Gastroesophageal sphincter (tissue), 4 donors: Measurements from ENCODE around the gene GPANK1. TPM values are rescaled to one million over a fixed set of nuclear protein-coding genes. Genes with fewer than 3 reads are reported as not detected.
A peak's percentile ranks its signal among the peaks of the same experiment; 100 is the strongest.

Experiments used
- ATAC-seq: fragments of 150-250 bp; one replicate; pipeline ENCODE4 v1.9.1; 2016; ENCODE audit warnings: mild to moderate bottlenecking, moderate library complexity
- H3K27ac ChIP-seq, 4 donors: fragments of 200-600 bp; sonication (generic) in 3 of 4; 1 replicate in 3 of 4; 2 replicates in 1 of 4; pipeline ENCODE4 v1.5.1; 2016 to 2019
- H3K27me3 ChIP-seq: fragments of 200-600 bp; sonication (generic); one replicate; pipeline ENCODE4 v1.5.1; 2019
- H3K36me3 ChIP-seq, 2 donors: fragments of 200-600 bp; sonication (generic); one replicate each; pipeline ENCODE4 v1.5.1; 2019; ENCODE audit warnings: control low read depth in 1 of 2
- H3K4me1 ChIP-seq, 3 donors: fragments of 200-600 bp; sonication (generic); 1 replicate in 2 of 3; 2 replicates in 1 of 3; pipeline ENCODE4 v1.5.1; 2016 to 2019; ENCODE audit warnings: control low read depth in 2 of 3
- H3K4me3 ChIP-seq, 2 donors: fragments of 200-600 bp; sonication (generic); one replicate each; pipeline ENCODE4 v1.5.1; 2019; ENCODE audit warnings: mild to moderate bottlenecking in 1 of 2, moderate library complexity in 1 of 2
- H3K9me3 ChIP-seq, 3 donors: fragments of 200-600 bp; sonication (generic); one replicate each; pipeline ENCODE4 v1.5.1; 2017 to 2019; ENCODE audit warnings: control low read depth in 2 of 3
- CTCF ChIP-seq, 4 experiments: fragments of 200-600 bp in 2 of 4; fragments of 450-650 bp in 2 of 4; sonication (generic) in 1 of 4; IDR thresholded peaks; one replicate each; pipeline ENCODE4 v1.5.1; 2017 to 2019; ENCODE audit warnings: antibody characterized with exemption in 4 of 4, mild to moderate bottlenecking in 2 of 4, moderate library complexity in 2 of 4
- EP300 ChIP-seq: sonication (generic); formaldehyde crosslinking; IDR thresholded peaks from one replicate; pipeline ENCODE4 v1.6.1; 2017; ENCODE audit warnings: antibody characterized with exemption, mild to moderate bottlenecking
- POLR2A ChIP-seq, 2 donors: fragments of 450-650 bp; IDR thresholded peaks; one replicate each; pipeline ENCODE4 v1.6.1; 2017; ENCODE audit warnings: antibody characterized with exemption in 2 of 2, mild to moderate bottlenecking in 2 of 2, moderate library complexity in 1 of 2
- POLR2AphosphoS5 ChIP-seq: sonication (generic); formaldehyde crosslinking; IDR thresholded peaks from one replicate; pipeline ENCODE4 v1.6.1; 2017; ENCODE audit warnings: antibody characterized with exemption
- WGBS, 2 donors: methylation state at CpG; one replicate each; pipeline ENCODE4 v1.1.5; 2018; ENCODE audit warnings: low coverage in 1 of 2; 5-methylcytosine and 5-hydroxymethylcytosine counted together
- total RNA-seq, 4 donors: library from RNA; depleted of rRNA; stranded (reverse); fragments of >200 nt; gene quantifications; one replicate each; pipeline ENCODE4 v1.1.0, GENCODE V29; 2016

GPANK1 gene
- total RNA-seq, 4 donors from 2014 or later: 17.1 to 22.3 (median 17.9) TPM

GRCh38 chr6:31641370-31641769 is 23.4 kb downstream of the GPANK1 start:
- H3K4me1 ChIP-seq: no peaks in the 10 kb centered on the region
- no peak overlapping the region for H3K27ac ChIP-seq
- H3K9me3 ChIP-seq: no peaks in the 10 kb centered on the region
- no peak overlapping the region for H3K4me3 ChIP-seq
- peaks cover 0 to 100% of the 10 kb centered on the region in 2 donors for H3K36me3 ChIP-seq
- H3K27me3 ChIP-seq: no peaks in the 10 kb centered on the region
- ATAC-seq: no peak
- no peak for TF ChIP-seq POLR2AphosphoS5
- no peak for TF ChIP-seq POLR2A (IDR thresholded peaks at IDR 0.05)
- no peak for TF ChIP-seq CTCF (IDR thresholded peaks at IDR 0.05)
- TF ChIP-seq EP300: no peak
- 79% methylated on average over 3 of the region's 4 CpGs; no CpG with 5 or more reads in 1 of the 2 donors for WGBS, 2 donors

GRCh38 chr6:31640612-31641011 is 24.2 kb downstream of the GPANK1 start:
- no peak for ATAC-seq
- TF ChIP-seq POLR2A (IDR thresholded peaks at IDR 0.05) (no peak), CTCF (IDR thresholded peaks at IDR 0.05) (no peak), EP300 (no peak), POLR2AphosphoS5 (no peak)
- Histone ChIP-seq H3K27ac (no peak overlapping the region), H3K36me3 (peaks cover 0 to 100% of the 10 kb centered on the region in 2 donors), H3K9me3 (no peaks in the 10 kb centered on the region), H3K4me3 (no peak overlapping the region), H3K4me1 (no peaks in the 10 kb centered on the region), H3K27me3 (no peaks in the 10 kb centered on the region)
- WGBS, 2 donors: no CpG with 5 or more reads among the region's 6 CpGs

- peaks cover 0 to 100% of the 10 kb centered on the region in 2 donors for H3K36me3 ChIP-seq
- H3K4me1 ChIP-seq: no peaks in the 10 kb centered on the region
- no peak for ATAC-seq
- H3K27me3 ChIP-seq: no peaks in the 10 kb centered on the region
- 52 to 78% methylated on average over 1 to 3 of the region's 10 CpGs for WGBS, 2 donors
- no peaks in the 10 kb centered on the region for H3K9me3 ChIP-seq
- no peak for TF ChIP-seq POLR2AphosphoS5
- no peak for TF ChIP-seq CTCF (IDR thresholded peaks at IDR 0.05)
- no peak for TF ChIP-seq EP300
- no peak for TF ChIP-seq POLR2A (IDR thresholded peaks at IDR 0.05)
- no peak overlapping the region for H3K4me3 ChIP-seq
- peak overlapping the region in 1 of 4 donors; percentile 17 for H3K27ac ChIP-seq
Measured at GRCh38 chr6:31639449-31639861, 25.3 kb downstream of the GPANK1 start.

- peaks cover 0 to 100% of the 10 kb centered on the region in 2 donors for H3K36me3 ChIP-seq
- ATAC-seq: no peak
- no peak overlapping the region for H3K4me3 ChIP-seq
- WGBS, 2 donors: 70 to 74% methylated on average over 8 to 9 of the region's 9 CpGs
- no peaks in the 10 kb centered on the region for H3K4me1 ChIP-seq
- H3K9me3 ChIP-seq: no peaks in the 10 kb centered on the region
- peak overlapping the region in 1 of 4 donors; percentile 17 for H3K27ac ChIP-seq
- no peaks in the 10 kb centered on the region for H3K27me3 ChIP-seq
- TF ChIP-seq EP300: no peak
- no peak for TF ChIP-seq POLR2A (IDR thresholded peaks at IDR 0.05)
- no peak for TF ChIP-seq CTCF (IDR thresholded peaks at IDR 0.05)
- TF ChIP-seq POLR2AphosphoS5: no peak
Measured at GRCh38 chr6:31639043-31639442, 25.8 kb downstream of the GPANK1 start.

- TF ChIP-seq POLR2A (IDR thresholded peaks at IDR 0.05) (no peak), POLR2AphosphoS5 (peak; percentile 11), EP300 (no peak), CTCF (IDR thresholded peaks at IDR 0.05) (no peak)
- Histone ChIP-seq H3K9me3 (no peaks in the 10 kb centered on the region), H3K27ac (no peak overlapping the region), H3K4me1 (no peaks in the 10 kb centered on the region), H3K27me3 (no peaks in the 10 kb centered on the region), H3K4me3 (no peak overlapping the region), H3K36me3 (peaks cover 0 to 100% of the 10 kb centered on the region in 2 donors)
- ATAC-seq: no peak
- 63 to 71% methylated on average over 7 to 15 of the region's 27 CpGs for WGBS, 2 donors
Measured at GRCh38 chr6:31636698-31637596, 27.9 kb downstream of the GPANK1 start.
